DMS153 treated with DMSO at 0.1 percent for 48 hours (cell line): ENCODE measurements around the gene CAPZA3.
"Not testable (repeated sequence)": the region's sequence is repeated elsewhere in the genome, so short reads cannot be mapped to it uniquely, and the experiment has no call there.

Experiments
- DNase-seq: peaks from one replicate; lab custom pipeline; 2025; ENCODE audit not compliant: unreplicated experiment; lab: John Stamatoyannopoulos, UW

CAPZA3 gene

GRCh38 chr12:18753481-18754123 lies 15.7 kb downstream of the CAPZA3 start:
- DNase-seq = no peak

- DNase-seq = no peak
Measured at GRCh38 chr12:18754124-18754707, 16.3 kb downstream of the CAPZA3 start.

- no peak for DNase-seq
Measured at GRCh38 chr12:18755341-18755740, 17.4 kb downstream of the CAPZA3 start.

DNA sequence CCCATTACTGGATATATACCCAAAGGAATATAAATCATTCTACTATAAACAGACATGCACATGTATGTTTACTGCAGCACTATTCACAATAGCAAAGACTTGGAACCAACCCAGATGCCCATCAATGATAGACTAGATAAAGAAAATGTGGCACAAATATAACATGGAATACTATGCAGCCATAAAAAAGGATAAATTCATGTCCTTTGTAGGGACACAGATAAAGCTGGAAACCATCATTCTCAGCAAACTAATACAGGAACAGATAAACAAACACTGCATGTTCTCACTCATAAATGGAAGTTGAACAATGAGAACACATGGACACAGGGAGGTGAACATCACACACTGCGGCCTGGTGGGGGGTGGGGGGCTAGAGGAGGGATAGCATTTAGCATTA lies 28.6 kb downstream of the CAPZA3 start:
- DNase-seq = not testable (repeated sequence)

- DNase-seq = no peak
Measured at GRCh38 chr12:18782827-18783226, 44.9 kb downstream of the CAPZA3 start.

GRCh38 chr12:18785465-18785864 lies 47.5 kb downstream of the CAPZA3 start:
- DNase-seq = not testable (repeated sequence)
